ENCODE data around the gene LPP.
"Not testable (repeated sequence)": the region's sequence is repeated elsewhere in the genome, so short reads cannot be mapped to it uniquely, and the experiment has no call there.

Gene LPP

GRCh38 chr3:188605905-188606304, 451.9 kb downstream of the LPP start:
- DNase-seq (ENCODE audit: extremely low spot score), result no peak
- no peak for TF ChIP-seq PKNOX1 (IDR thresholded peaks at IDR 0.05)
- TF ChIP-seq TARDBP (IDR thresholded peaks at IDR 0.05), result no peak
- no peak for TF ChIP-seq BHLHE40 (IDR thresholded peaks at IDR 0.05; ENCODE audit: borderline replicate concordance)
- TF ChIP-seq ZNF384 (IDR thresholded peaks at IDR 0.05), result no peak
- no peak for TF ChIP-seq SP1 (IDR thresholded peaks at IDR 0.05)
- no peak for TF ChIP-seq SUZ12 (IDR thresholded peaks at IDR 0.05)
- TF ChIP-seq CTBP1 (IDR thresholded peaks at IDR 0.05; ENCODE audit: borderline replicate concordance), result no peak
- no peak for TF ChIP-seq FOXA1 (IDR thresholded peaks at IDR 0.05)
- TF ChIP-seq HDGF (IDR thresholded peaks at IDR 0.05; ENCODE audit: borderline replicate concordance), result no peak
- no peak for TF ChIP-seq L3MBTL2 (conservative IDR thresholded peaks at IDR 0.05)
- TF ChIP-seq NFRKB (IDR thresholded peaks at IDR 0.05), result no peak
- TF ChIP-seq LEF1 (IDR thresholded peaks at IDR 0.05; ENCODE audit: borderline replicate concordance), result no peak
- TF ChIP-seq ELF4 (IDR thresholded peaks at IDR 0.05), result no peak
- TF ChIP-seq FOXK2 (IDR thresholded peaks at IDR 0.05), result no peak
- no peak for TF ChIP-seq FOXM1 (IDR thresholded peaks at IDR 0.05; ENCODE audit: borderline replicate concordance)
- TF ChIP-seq ARNT (IDR thresholded peaks at IDR 0.05), result no peak
- CTCF ChIA-PET, result no interaction called here
- POLR2A ChIA-PET, result no interaction called here

GRCh38 chr3:188607805-188608315, 453.9 kb downstream of the LPP start:
- CTCF ChIA-PET, result no interaction called here

GRCh38 chr3:188608401-188608800, 454.4 kb downstream of the LPP start:
- ChIA-PET CTCF (no interaction called here), POLR2A (no interaction called here)
- no peak for TF ChIP-seq ARNT (IDR thresholded peaks at IDR 0.05)
- no peak for TF ChIP-seq HDGF (IDR thresholded peaks at IDR 0.05; ENCODE audit: borderline replicate concordance)
- no peak for TF ChIP-seq NFRKB (IDR thresholded peaks at IDR 0.05)
- TF ChIP-seq FOXM1 (IDR thresholded peaks at IDR 0.05; ENCODE audit: borderline replicate concordance), result no peak
- TF ChIP-seq PKNOX1 (IDR thresholded peaks at IDR 0.05), result no peak
- no peak for TF ChIP-seq TARDBP (IDR thresholded peaks at IDR 0.05)

More at GRCh38 chr3:188607805-188608315, 453.9 kb downstream of the LPP start:
- no peak for DNase-seq (ENCODE audit: extremely low spot score)
- TF ChIP-seq ARNT (IDR thresholded peaks at IDR 0.05) (no peak), PKNOX1 (IDR thresholded peaks at IDR 0.05) (no peak), SUZ12 (IDR thresholded peaks at IDR 0.05) (no peak), ZNF384 (IDR thresholded peaks at IDR 0.05) (no peak)
- POLR2A ChIA-PET, result no interaction called here

GRCh38 chr3:188613721-188614120, 459.8 kb downstream of the LPP start:
- POLR2A ChIA-PET; CTCF ChIA-PET; DNase-seq (ENCODE audit: extremely low spot score): not testable (repeated sequence)

More at GRCh38 chr3:188608401-188608800, 454.4 kb downstream of the LPP start:
- DNase-seq (ENCODE audit: extremely low spot score), result no peak

- ChIA-PET CTCF (no interaction called here), POLR2A (no interaction called here)
- DNase-seq (ENCODE audit: extremely low spot score), result no peak
These were observed 463.3 kb downstream of the LPP start for GRCh38 chr3:188617270-188617669.

GRCh38 chr3:188617988-188618701, 464.2 kb downstream of the LPP start:
- POLR2A ChIA-PET, result no interaction called here
- no peak for DNase-seq (ENCODE audit: extremely low spot score)
- CTCF ChIA-PET, result no interaction called here
- TF ChIP-seq L3MBTL2 (conservative IDR thresholded peaks at IDR 0.05) (no peak), BHLHE40 (IDR thresholded peaks at IDR 0.05; ENCODE audit: borderline replicate concordance) (no peak), SP1 (IDR thresholded peaks at IDR 0.05) (no peak), ELF4 (IDR thresholded peaks at IDR 0.05) (no peak), CTBP1 (IDR thresholded peaks at IDR 0.05; ENCODE audit: borderline replicate concordance) (no peak), PKNOX1 (IDR thresholded peaks at IDR 0.05) (no peak), FOXK2 (IDR thresholded peaks at IDR 0.05) (no peak), TARDBP (IDR thresholded peaks at IDR 0.05) (no peak), FOXA1 (IDR thresholded peaks at IDR 0.05) (no peak), ARNT (IDR thresholded peaks at IDR 0.05) (no peak), ZNF384 (IDR thresholded peaks at IDR 0.05) (no peak), HDGF (IDR thresholded peaks at IDR 0.05; ENCODE audit: borderline replicate concordance) (no peak)

More at GRCh38 chr3:188617270-188617669, 463.3 kb downstream of the LPP start:
- TF ChIP-seq FOXA1 (IDR thresholded peaks at IDR 0.05) (no peak), SUZ12 (IDR thresholded peaks at IDR 0.05) (no peak), PKNOX1 (IDR thresholded peaks at IDR 0.05) (no peak), TARDBP (IDR thresholded peaks at IDR 0.05) (no peak)
